PC-3 (cell line): ENCODE results near the gene OR2V1.

Source experiments
- CTCF ChIP-seq: fragments of 300-600 bp; sonication (generic); conservative IDR thresholded peaks from 2 replicates; pipeline ENCODE4 v1.5.1; 2017; ENCODE audit warnings: antibody characterized with exemption, low read depth, mild to moderate bottlenecking, low read length
- EZH2 ChIP-seq: fragments of 300-600 bp; sonication (generic); IDR thresholded peaks from one replicate; pipeline ENCODE4 v1.6.1; 2017; ENCODE audit warnings: antibody characterized with exemption, mild to moderate bottlenecking, low read length; ENCODE audit not compliant: unreplicated experiment

DNA sequence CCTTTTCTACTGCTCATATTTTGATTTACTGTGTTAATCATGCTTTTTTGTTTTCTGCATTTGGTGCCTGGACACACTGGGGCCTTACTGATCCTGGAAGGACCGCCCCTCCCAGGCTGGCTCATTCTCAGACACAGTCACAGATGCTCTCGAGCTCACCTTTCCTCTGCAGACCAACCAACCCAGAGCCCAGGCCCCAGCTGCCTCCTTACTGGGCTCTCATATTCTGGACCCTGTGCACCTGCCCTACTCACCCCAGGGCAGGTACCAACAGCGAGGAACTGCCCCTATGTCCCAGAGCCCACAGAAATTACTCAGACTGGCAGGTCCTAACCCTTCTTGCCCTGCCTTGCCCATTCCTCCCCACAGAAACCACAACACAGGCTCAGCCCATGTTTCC is 9.8 kb upstream of the OR2V1 start:
- TF ChIP-seq CTCF = no peak
- no peak for TF ChIP-seq EZH2
